Lower leg skin (tissue), 4 donors: ENCODE data around the gene C6orf89. TPM values are rescaled to one million over a fixed set of nuclear protein-coding genes. Genes with fewer than 3 reads are reported as not detected.

Experiments used
- DNase-seq, 2 donors: peaks; one replicate each; pipeline ENCODE4 v3.0.0-alpha.2; 2019; ENCODE audit warnings: low spot score in 2 of 2
- H3K4me3 ChIP-seq: fragments of 200-600 bp; sonication (generic); 2 replicates; pipeline ENCODE4 v1.5.1; 2017; ENCODE audit warnings: mild to moderate bottlenecking, low read depth; ENCODE audit not compliant: poor library complexity, severe bottlenecking
- CTCF ChIP-seq, 3 donors: fragments of 450-650 bp; IDR thresholded peaks; one replicate each; pipeline ENCODE4 v1.5.1; 2016; ENCODE audit warnings: antibody characterized with exemption in 3 of 3, mild to moderate bottlenecking in 3 of 3, moderate library complexity in 2 of 3
- POLR2A ChIP-seq, 2 donors: fragments of 450-650 bp; IDR thresholded peaks; one replicate each; pipeline ENCODE4 v1.6.1; 2016 to 2017; ENCODE audit warnings: antibody characterized with exemption in 2 of 2, mild to moderate bottlenecking in 1 of 2, moderate library complexity in 1 of 2
- WGBS, 2 donors: methylation state at CpG; one replicate each; pipeline ENCODE4 v1.1.5; 2018; 5-methylcytosine and 5-hydroxymethylcytosine counted together
- intact Hi-C: fragments of 100-400 bp; cut with DNase I; formaldehyde crosslinking; loops from one replicate; pipeline ENCODE4 v1.15.0; 2023; ENCODE audit warnings: low total_unique reads
- total RNA-seq, 4 donors: library from RNA; depleted of rRNA; stranded (reverse); fragments of >200 nt; gene quantifications; one replicate each; pipeline ENCODE4 v1.1.0, GENCODE V29; 2016

The C6orf89 gene
- total RNA-seq, 4 donors from 2014 or later = 27.5 to 47.4 (median 30.5) TPM

- TF ChIP-seq POLR2A (IDR thresholded peaks at IDR 0.05) (no peak), CTCF (IDR thresholded peaks at IDR 0.05) (no peak)
- DNase-seq = no peak
- no peak overlapping the region for H3K4me3 ChIP-seq
- intact Hi-C loops = no loop called here
- WGBS, 2 donors = 32 to 40% methylated on average over 11 of the region's 11 CpGs
Observed at GRCh38 chr6:36963451-36964290, 77.9 kb downstream of the C6orf89 start.

GRCh38 chr6:36964349-36964748, 78.6 kb downstream of the C6orf89 start:
- TF ChIP-seq CTCF (IDR thresholded peaks at IDR 0.05) = no peak
- no peak for TF ChIP-seq POLR2A (IDR thresholded peaks at IDR 0.05)
- no peak overlapping the region for H3K4me3 ChIP-seq
- 84 to 85% methylated on average over 6 of the region's 6 CpGs for WGBS, 2 donors
- DNase-seq = no peak
- intact Hi-C loops = no loop called here

GRCh38 chr6:36964908-36965307, 79.2 kb downstream of the C6orf89 start:
- intact Hi-C loops = no loop called here

GRCh38 chr6:36967301-36967700, 81.5 kb downstream of the C6orf89 start:
- TF ChIP-seq CTCF (IDR thresholded peaks at IDR 0.05) (no peak), POLR2A (IDR thresholded peaks at IDR 0.05) (no peak)
- 70 to 73% methylated on average over 3 of the region's 3 CpGs for WGBS, 2 donors
- no peak for DNase-seq
- no peak overlapping the region for H3K4me3 ChIP-seq
- intact Hi-C loops = no loop called here

More at GRCh38 chr6:36964908-36965307, 79.2 kb downstream of the C6orf89 start:
- TF ChIP-seq CTCF (IDR thresholded peaks at IDR 0.05) = no peak
- TF ChIP-seq POLR2A (IDR thresholded peaks at IDR 0.05) = no peak
- no peak for DNase-seq
- WGBS, 2 donors = 76 to 91% methylated on average over 4 of the region's 4 CpGs
- no peak overlapping the region for H3K4me3 ChIP-seq

- TF ChIP-seq POLR2A (IDR thresholded peaks at IDR 0.05) (no peak), CTCF (IDR thresholded peaks at IDR 0.05) (no peak)
- intact Hi-C loops = no loop called here
- no peak overlapping the region for H3K4me3 ChIP-seq
- WGBS, 2 donors = 65 to 76% methylated on average over 4 of the region's 4 CpGs
- DNase-seq = no peak
Observed at GRCh38 chr6:36967757-36968156, 82.0 kb downstream of the C6orf89 start.
